ENCODE data around the gene IFT122. TPM values are rescaled to one million over a fixed set of nuclear protein-coding genes. Genes with fewer than 3 reads are reported as not detected.

IFT122 gene
- total and polyA plus RNA-seq, 2 donors from 2014 or later, result 18.4 to 59.2 TPM

DNA sequence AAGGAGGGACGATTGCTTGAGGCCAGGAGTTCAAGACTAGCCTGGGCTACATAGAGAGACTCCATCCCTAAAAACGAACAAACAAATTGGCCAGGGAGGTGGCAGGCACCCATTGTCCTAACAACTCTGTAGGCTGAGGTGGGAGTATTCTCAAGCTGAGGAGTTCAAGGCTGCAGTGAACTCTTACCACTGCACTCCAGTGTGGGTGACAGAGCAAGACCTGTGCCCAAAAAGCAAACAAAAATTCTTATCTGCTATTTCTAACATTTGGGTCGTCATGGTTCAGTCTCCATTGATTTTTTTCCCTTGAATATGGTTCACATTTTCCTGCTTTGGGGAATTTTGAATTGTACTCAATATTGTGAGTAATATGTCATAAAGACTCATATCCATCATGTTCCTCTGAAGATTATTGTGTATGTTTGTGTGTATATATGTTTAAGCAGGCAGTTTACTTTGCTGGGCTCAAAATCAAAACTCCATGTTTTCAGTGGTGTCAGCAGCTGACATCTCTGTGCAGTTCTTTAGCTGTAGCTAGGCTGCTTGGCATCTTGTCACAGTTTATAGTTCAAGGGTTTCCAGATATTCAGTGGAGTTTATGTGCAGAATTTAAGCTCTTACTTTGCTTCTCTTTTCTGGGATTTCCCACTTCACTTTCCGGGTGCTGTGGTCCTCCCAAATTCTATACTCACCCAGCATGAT, 33.2 kb downstream of the IFT122 start:
- FAIRE-seq (no peak), DNase-seq (no peak)
- intact Hi-C loops (cut with DNase I), result no loop called here
- Histone ChIP-seq H3K9me3 (ENCODE audit: control insufficient read depth in 2 of 3, insufficient read depth in 1 of 3, low read length in 3 of 3) (no peaks in the 10 kb centered on the region), H3K4me3 (ENCODE audit: low read length in 3 of 3) (no peak overlapping the region), H3K4me1 (ENCODE audit: control insufficient read depth in 2 of 3, insufficient read depth in 2 of 3, low read depth in 1 of 3, low read length in 3 of 3) (no peaks in the 10 kb centered on the region), H3K36me3 (ENCODE audit: control insufficient read depth in 2 of 3, insufficient read depth in 3 of 3, low read length in 3 of 3) (peaks cover 3 to 21% (median 15%) of the 10 kb centered on the region in 3 donors), H3K9ac (ENCODE audit: low read length in 3 of 3) (no peak overlapping the region), H3K27ac (ENCODE audit: low read depth in 2 of 2, low read length in 2 of 2) (no peak overlapping the region), H3K27me3 (ENCODE audit: control insufficient read depth, insufficient read depth, low read length) (no peaks in the 10 kb centered on the region)
- TF ChIP-seq, protein P1, sequence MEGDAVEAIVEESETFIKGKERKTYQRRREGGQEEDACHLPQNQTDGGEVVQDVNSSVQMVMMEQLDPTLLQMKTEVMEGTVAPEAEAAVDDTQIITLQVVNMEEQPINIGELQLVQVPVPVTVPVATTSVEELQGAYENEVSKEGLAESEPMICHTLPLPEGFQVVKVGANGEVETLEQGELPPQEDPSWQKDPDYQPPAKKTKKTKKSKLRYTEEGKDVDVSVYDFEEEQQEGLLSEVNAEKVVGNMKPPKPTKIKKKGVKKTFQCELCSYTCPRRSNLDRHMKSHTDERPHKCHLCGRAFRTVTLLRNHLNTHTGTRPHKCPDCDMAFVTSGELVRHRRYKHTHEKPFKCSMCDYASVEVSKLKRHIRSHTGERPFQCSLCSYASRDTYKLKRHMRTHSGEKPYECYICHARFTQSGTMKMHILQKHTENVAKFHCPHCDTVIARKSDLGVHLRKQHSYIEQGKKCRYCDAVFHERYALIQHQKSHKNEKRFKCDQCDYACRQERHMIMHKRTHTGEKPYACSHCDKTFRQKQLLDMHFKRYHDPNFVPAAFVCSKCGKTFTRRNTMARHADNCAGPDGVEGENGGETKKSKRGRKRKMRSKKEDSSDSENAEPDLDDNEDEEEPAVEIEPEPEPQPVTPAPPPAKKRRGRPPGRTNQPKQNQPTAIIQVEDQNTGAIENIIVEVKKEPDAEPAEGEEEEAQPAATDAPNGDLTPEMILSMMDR (IDR thresholded peaks at IDR 0.05; ENCODE audit: borderline replicate concordance, extremely low read depth, insufficient read depth), result no peak

DNA sequence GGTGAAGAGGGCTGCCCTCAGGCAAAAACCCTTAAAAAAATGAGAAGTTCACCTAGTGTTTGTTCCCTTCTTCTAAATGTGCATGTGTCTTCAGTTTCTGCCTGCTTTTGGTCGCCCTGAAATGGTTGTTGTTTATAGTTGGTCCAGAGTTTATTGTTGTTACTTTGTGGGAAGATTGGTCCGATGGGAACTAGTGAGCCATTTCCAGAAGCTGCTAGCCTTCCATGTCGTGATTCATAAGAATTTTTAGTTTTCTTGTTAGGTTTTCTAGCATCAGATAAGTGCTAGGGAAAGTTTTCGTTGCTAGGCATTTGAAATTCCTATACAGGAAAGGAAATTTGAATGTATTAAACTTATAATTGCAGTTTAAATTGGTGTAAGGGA, 33.7 kb downstream of the IFT122 start:
- Histone ChIP-seq H3K27ac (ENCODE audit: low read depth in 2 of 2, low read length in 2 of 2) (no peak overlapping the region), H3K4me3 (ENCODE audit: low read length in 3 of 3) (no peak overlapping the region), H3K4me1 (ENCODE audit: control insufficient read depth in 2 of 3, insufficient read depth in 2 of 3, low read depth in 1 of 3, low read length in 3 of 3) (no peaks in the 10 kb centered on the region), H3K27me3 (ENCODE audit: control insufficient read depth, insufficient read depth, low read length) (no peaks in the 10 kb centered on the region), H3K9me3 (ENCODE audit: control insufficient read depth in 2 of 3, insufficient read depth in 1 of 3, low read length in 3 of 3) (no peaks in the 10 kb centered on the region), H3K36me3 (ENCODE audit: control insufficient read depth in 2 of 3, insufficient read depth in 3 of 3, low read length in 3 of 3) (peaks cover 3 to 24% (median 15%) of the 10 kb centered on the region in 3 donors), H3K9ac (ENCODE audit: low read length in 3 of 3) (no peak overlapping the region)
- no peak for FAIRE-seq
- TF ChIP-seq, protein P1 (IDR thresholded peaks at IDR 0.05; ENCODE audit: borderline replicate concordance, extremely low read depth, insufficient read depth), result no peak
- no peak for DNase-seq
- intact Hi-C loops (cut with DNase I), result no loop called here

DNA sequence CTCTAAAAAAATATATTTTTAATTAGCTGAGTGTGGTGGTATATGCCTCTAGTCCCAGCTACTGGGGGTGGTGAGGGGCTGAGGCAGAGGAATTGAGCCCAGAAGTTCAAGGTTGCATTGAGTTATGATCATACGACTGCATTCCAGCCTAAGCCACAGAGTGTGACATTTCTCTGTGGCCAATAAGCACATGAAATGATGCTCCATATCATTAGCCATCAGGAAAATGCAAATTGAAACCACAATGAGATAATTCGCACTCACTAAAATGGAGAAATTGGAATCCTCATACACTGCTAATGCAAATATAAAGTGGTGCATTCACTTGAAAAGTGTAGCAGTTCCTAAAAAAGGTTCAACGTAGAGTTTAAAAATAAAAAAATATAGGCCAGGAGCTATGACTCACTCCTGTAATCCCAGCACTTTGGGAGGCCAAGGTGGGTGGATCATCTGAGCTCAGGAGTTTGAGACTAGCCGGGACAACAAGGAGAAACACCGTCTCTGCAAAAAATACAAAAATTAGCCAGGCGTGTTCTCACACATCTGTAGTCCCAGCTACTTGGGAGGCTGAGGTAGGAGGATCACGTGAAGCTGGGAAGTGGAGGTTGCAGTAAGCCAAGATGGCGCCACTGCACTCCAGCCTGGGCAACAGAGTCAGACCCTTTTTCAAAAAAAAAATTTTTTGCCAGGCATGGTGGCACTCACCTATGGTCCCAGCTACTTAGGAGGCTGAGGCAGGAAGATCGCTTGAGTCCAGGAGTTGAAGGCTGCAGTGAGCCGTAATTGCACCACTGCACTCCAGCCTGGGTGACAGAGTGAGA, 35.2 kb downstream of the IFT122 start:
- FAIRE-seq (no peak), DNase-seq (no peak)
- TF ChIP-seq, protein P1 (IDR thresholded peaks at IDR 0.05; ENCODE audit: borderline replicate concordance, extremely low read depth, insufficient read depth), result no peak
- Histone ChIP-seq H3K4me3 (ENCODE audit: low read length in 3 of 3) (no peak overlapping the region), H3K4me1 (ENCODE audit: control insufficient read depth in 2 of 3, insufficient read depth in 2 of 3, low read depth in 1 of 3, low read length in 3 of 3) (no peaks in the 10 kb centered on the region), H3K36me3 (ENCODE audit: control insufficient read depth in 2 of 3, insufficient read depth in 3 of 3, low read length in 3 of 3) (peaks cover 5 to 25% (median 17%) of the 10 kb centered on the region in 3 donors), H3K27me3 (ENCODE audit: control insufficient read depth, insufficient read depth, low read length) (no peaks in the 10 kb centered on the region), H3K9me3 (ENCODE audit: control insufficient read depth in 2 of 3, insufficient read depth in 1 of 3, low read length in 3 of 3) (no peaks in the 10 kb centered on the region), H3K27ac (ENCODE audit: low read depth in 2 of 2, low read length in 2 of 2) (no peak overlapping the region), H3K9ac (ENCODE audit: low read length in 3 of 3) (no peak overlapping the region)
- intact Hi-C loops (cut with DNase I), result no loop called here
